Measurements from ENCODE around the gene ERFE. TPM values are rescaled to one million over a fixed set of nuclear protein-coding genes. Genes with fewer than 3 reads are reported as not detected.

Gene ERFE
- total and polyA plus RNA-seq, 7 donors, result 1.4 to 18.2 (median 2.8) TPM

DNA sequence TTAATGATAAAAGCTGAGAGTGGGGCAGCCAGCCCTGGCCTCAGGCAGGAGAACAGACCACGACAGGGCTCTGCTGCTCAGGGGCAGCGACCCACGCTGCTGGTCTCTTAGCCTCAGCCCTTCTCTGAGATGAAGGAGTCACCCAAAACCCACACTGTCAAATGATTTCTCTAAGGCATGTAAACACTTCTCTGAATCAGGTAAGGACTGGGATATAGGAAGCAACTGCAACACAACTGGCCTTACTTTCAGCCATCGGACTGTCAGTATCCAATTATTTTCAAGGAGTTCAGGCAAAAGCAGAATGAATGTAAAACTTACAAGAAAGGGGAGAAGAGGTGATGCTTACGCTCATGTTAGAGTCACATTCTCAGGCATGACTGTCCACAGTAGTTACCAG, 21.8 kb downstream of the ERFE start:
- Histone ChIP-seq H3K36me3 (ENCODE audit: insufficient read depth in 1 of 2, low read depth in 1 of 2) (peaks cover 39 to 98% of the 10 kb centered on the region in 2 donors), H3K4me3 (no peak overlapping the region), H3K9me3 (no peaks in the 10 kb centered on the region), H3K27me3 (ENCODE audit: insufficient read depth in 3 of 3, low read length in 2 of 3) (no peaks in the 10 kb centered on the region), H3K4me1 (no peaks in the 10 kb centered on the region), H3K27ac (no peak overlapping the region)
- ATAC-seq, result no peak
- TF ChIP-seq, protein P1, sequence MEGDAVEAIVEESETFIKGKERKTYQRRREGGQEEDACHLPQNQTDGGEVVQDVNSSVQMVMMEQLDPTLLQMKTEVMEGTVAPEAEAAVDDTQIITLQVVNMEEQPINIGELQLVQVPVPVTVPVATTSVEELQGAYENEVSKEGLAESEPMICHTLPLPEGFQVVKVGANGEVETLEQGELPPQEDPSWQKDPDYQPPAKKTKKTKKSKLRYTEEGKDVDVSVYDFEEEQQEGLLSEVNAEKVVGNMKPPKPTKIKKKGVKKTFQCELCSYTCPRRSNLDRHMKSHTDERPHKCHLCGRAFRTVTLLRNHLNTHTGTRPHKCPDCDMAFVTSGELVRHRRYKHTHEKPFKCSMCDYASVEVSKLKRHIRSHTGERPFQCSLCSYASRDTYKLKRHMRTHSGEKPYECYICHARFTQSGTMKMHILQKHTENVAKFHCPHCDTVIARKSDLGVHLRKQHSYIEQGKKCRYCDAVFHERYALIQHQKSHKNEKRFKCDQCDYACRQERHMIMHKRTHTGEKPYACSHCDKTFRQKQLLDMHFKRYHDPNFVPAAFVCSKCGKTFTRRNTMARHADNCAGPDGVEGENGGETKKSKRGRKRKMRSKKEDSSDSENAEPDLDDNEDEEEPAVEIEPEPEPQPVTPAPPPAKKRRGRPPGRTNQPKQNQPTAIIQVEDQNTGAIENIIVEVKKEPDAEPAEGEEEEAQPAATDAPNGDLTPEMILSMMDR (IDR thresholded peaks at IDR 0.05), result no peak
- intact Hi-C loops (cut with DNase I), result no loop called here
- DNase-seq, result no peak
- 83 to 92% (median 88%) methylated on average over 5 of the region's 5 CpGs for WGBS, 3 donors

DNA sequence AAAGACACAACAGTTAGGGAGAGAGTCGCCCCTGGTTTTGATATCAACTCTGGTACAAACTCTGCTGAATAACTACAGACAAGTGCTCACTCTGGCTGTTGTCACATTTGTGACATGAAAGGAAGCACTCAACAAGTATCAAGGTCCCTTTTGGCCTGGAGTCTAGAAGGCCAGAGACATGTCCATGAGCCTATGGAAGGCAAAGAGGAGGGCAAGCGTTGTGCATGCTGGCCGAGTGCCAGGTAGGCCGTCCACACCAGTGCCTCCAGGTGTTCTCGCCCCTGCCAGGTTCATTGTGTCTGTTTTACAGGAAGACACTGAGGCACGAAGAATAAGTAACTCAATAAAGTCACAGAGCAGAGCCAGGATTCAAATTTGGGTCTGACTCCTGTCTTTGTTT, 23.6 kb downstream of the ERFE start:
- 60 to 83% (median 62%) methylated on average over 6 of the region's 6 CpGs for WGBS, 3 donors
- Histone ChIP-seq H3K36me3 (ENCODE audit: insufficient read depth in 1 of 2, low read depth in 1 of 2) (peaks cover 38 to 100% of the 10 kb centered on the region in 2 donors), H3K9me3 (no peaks in the 10 kb centered on the region), H3K27ac (no peak overlapping the region), H3K4me1 (no peaks in the 10 kb centered on the region), H3K4me3 (no peak overlapping the region), H3K27me3 (ENCODE audit: insufficient read depth in 3 of 3, low read length in 2 of 3) (no peaks in the 10 kb centered on the region)
- TF ChIP-seq, protein P1 (IDR thresholded peaks at IDR 0.05), result no peak
- DNase-seq, result no peak
- intact Hi-C loops (cut with DNase I), result no loop called here
- ATAC-seq, result peak in 1 of 4 donors; percentile 31

DNA sequence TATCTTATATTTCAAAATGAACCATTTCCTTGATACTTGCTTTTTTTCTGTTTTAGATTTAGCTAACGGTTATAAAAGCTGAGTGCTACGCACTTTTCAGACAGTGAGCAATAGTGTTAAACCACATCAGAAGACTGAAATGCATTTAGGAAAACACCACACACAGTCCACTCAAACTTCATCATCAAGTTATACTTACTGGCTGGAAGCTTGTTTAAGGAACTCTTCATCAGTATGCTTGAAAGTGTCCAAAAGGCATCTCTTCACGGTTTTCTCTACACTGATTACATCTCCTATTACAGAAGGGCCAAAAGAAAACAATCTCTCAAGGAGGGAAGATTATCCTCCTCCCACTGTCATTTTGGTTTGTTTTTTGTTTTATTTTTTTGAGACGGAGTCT, 25.1 kb downstream of the ERFE start:
- intact Hi-C loops (cut with DNase I), result no loop called here
- WGBS, 3 donors, result 82 to 88% (median 86%) methylated on average over 4 of the region's 4 CpGs
- H3K4me3 ChIP-seq, result no peak overlapping the region
- DNase-seq (no peak), ATAC-seq (no peak)
- H3K27ac ChIP-seq, result no peak overlapping the region
- TF ChIP-seq, protein P1 (IDR thresholded peaks at IDR 0.05), result no peak
- no peaks in the 10 kb centered on the region for H3K27me3 ChIP-seq (ENCODE audit: insufficient read depth in 3 of 3, low read length in 2 of 3)
- H3K36me3 ChIP-seq (ENCODE audit: insufficient read depth in 1 of 2, low read depth in 1 of 2), result peaks cover 42 to 100% of the 10 kb centered on the region in 2 donors
- H3K4me1 ChIP-seq, result no peaks in the 10 kb centered on the region
- no peaks in the 10 kb centered on the region for H3K9me3 ChIP-seq

DNA sequence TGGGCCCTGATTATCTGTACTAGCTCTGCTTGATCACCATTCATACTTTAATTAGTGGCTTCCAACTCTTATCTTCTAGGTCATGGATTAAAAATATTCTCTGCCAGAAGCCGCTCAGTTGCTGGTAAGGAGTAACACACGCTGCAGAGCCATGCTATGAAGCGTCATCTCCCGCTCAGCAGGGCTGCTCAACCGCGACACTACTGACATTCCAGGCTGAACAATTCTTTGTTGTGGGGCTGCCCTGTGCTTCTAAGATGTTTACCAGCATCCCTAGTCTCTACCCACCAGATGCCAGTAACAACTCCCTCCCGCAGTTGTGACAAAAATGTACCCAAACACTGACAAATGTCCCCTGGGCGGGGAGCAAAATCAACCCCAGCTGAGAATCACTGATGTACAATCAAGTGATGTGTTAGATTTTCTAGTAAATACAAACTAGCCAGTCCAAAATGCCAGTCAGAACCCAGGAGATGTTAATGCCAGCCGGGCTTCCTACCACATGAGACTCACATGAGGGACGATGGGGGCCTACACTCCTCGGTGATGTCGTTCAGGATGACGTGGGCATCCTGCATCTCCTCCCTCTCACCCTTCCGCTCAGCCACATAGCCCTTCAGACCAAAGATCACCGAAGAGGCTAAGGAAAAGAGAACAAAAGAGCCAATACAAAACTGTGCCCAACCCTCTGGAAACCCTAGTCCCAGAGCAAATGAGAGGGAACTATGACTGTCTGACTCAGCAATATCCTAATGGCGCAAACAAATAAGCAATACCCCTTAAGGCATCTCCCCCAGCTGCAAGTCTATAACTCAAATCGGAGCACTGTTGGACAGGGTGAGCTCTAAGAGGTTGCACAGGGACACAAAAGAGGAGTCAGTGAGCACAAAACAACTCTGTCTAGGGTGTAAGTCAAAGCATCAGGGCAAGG, 29.1 kb downstream of the ERFE start:
- no peaks in the 10 kb centered on the region for H3K9me3 ChIP-seq
- peaks cover 26 to 99% of the 10 kb centered on the region in 2 donors for H3K36me3 ChIP-seq (ENCODE audit: insufficient read depth in 1 of 2, low read depth in 1 of 2)
- no peak for ATAC-seq
- H3K27ac ChIP-seq, result no peak overlapping the region
- intact Hi-C loops (cut with DNase I), result no loop called here
- 92 to 95% (median 93%) methylated on average over 17 of the region's 17 CpGs for WGBS, 3 donors
- TF ChIP-seq, protein P1 (IDR thresholded peaks at IDR 0.05), result no peak
- no peak for DNase-seq
- no peaks in the 10 kb centered on the region for H3K27me3 ChIP-seq (ENCODE audit: insufficient read depth in 3 of 3, low read length in 2 of 3)
- H3K4me3 ChIP-seq, result no peak overlapping the region
- H3K4me1 ChIP-seq, result no peaks in the 10 kb centered on the region

Data from psoas muscle (tissue), 8 donors.